Hematopoietic multipotent progenitor cell treated with erythropoietin and hydrocortisone succinate and interleukin-3 and kit ligand, for 6 days (in vitro differentiated cells): ENCODE results near the gene DHH.

Source experiments
- DNase-seq: peaks from one replicate; pipeline ENCODE4 v3.0.0-alpha.2; 2015

The DHH gene

GRCh38 chr12:49108958-49109404 lies 14.4 kb upstream of the DHH start:
- peak; percentile 54 for DNase-seq

GRCh38 chr12:49105504-49106084 lies 11.0 kb upstream of the DHH start:
- no peak for DNase-seq

GRCh38 chr12:49104822-49105221 lies 10.2 kb upstream of the DHH start:
- no peak for DNase-seq

GRCh38 chr12:49100380-49100779 lies 5.8 kb upstream of the DHH start:
- DNase-seq: no peak

- DNase-seq: no peak
Observed at GRCh38 chr12:49098703-49099102, 4.1 kb upstream of the DHH start.

- peak; percentile 73 for DNase-seq
Observed at GRCh38 chr12:49098035-49098451, 3.4 kb upstream of the DHH start.

GRCh38 chr12:49097381-49097780 lies 2.8 kb upstream of the DHH start:
- no peak for DNase-seq

GRCh38 chr12:49094975-49095365 lies 369 bp upstream of the DHH start:
- no peak for DNase-seq

- DNase-seq: no peak
Observed at GRCh38 chr12:49093792-49094159, 825 bp downstream of the DHH start.

- DNase-seq: no peak
Observed at GRCh38 chr12:49092816-49093406, 1.7 kb downstream of the DHH start.

GRCh38 chr12:49092086-49092815 lies 2.4 kb downstream of the DHH start:
- peak; percentile 61 for DNase-seq

- DNase-seq: no peak
Observed at GRCh38 chr12:49091836-49092085, 2.8 kb downstream of the DHH start.

GRCh38 chr12:49091056-49091835 lies 3.4 kb downstream of the DHH start:
- no peak for DNase-seq

- peak; percentile 83 for DNase-seq
Observed at GRCh38 chr12:49089821-49090773, 4.5 kb downstream of the DHH start.

- DNase-seq: no peak
Observed at GRCh38 chr12:49088932-49089330, 5.7 kb downstream of the DHH start.

- peak; percentile 97 for DNase-seq
Observed at GRCh38 chr12:49088150-49088931, 6.3 kb downstream of the DHH start.

- DNase-seq: no peak
Observed at GRCh38 chr12:49086116-49086515, 8.5 kb downstream of the DHH start.

GRCh38 chr12:49084438-49084837 lies 10.2 kb downstream of the DHH start:
- DNase-seq: no peak

- no peak for DNase-seq
Observed at GRCh38 chr12:49079793-49080192, 14.8 kb downstream of the DHH start.

- no peak for DNase-seq
Observed at GRCh38 chr12:49070971-49071370, 23.6 kb downstream of the DHH start.

GRCh38 chr12:49069507-49070346 lies 24.9 kb downstream of the DHH start, which contains the start of gene RHEBL1:
TSS of gene RHEBL1 (minus strand) at chr12:49069979. CDS start at chr12:49069785, 194 bp downstream.
- DNase-seq: peak; percentile 99
